Left lung (tissue), 10 donors: ENCODE data around the gene CEACAM16. TPM values are rescaled to one million over a fixed set of nuclear protein-coding genes. Genes with fewer than 3 reads are reported as not detected.

Experiments
- ATAC-seq: fragments of 200-7000 bp; cut with Tn5 transposase; one replicate; pipeline ENCODE4 v1.9.1; 2020; ENCODE audit warnings: moderate library complexity
- DNase-seq, 4 donors: peaks; one replicate each; pipeline ENCODE4 v3.0.0-alpha.2; 2013 to 2020
- H3K27ac ChIP-seq, 2 donors: fragments of 200-600 bp; sonication (generic) in 1 of 2; one replicate each; pipeline versions ENCODE4 v1.5.0 to v1.8.0; 2020 to 2021
- H3K27me3 ChIP-seq, 2 donors: fragments of 200-600 bp; sonication (generic) in 1 of 2; one replicate each; pipeline versions ENCODE4 v1.5.0 to v1.8.0; 2020 to 2021
- H3K36me3 ChIP-seq, 2 donors: fragments of 200-600 bp; sonication (generic) in 1 of 2; one replicate each; pipeline versions ENCODE4 v1.5.0 to v1.8.0; 2020 to 2021
- H3K4me1 ChIP-seq, 2 donors: fragments of 200-600 bp; one replicate each; pipeline ENCODE4 v1.8.0; 2021
- H3K4me3 ChIP-seq, 2 donors: fragments of 200-600 bp; sonication (generic) in 1 of 2; one replicate each; pipeline versions ENCODE4 v1.5.0 to v1.8.0; 2020 to 2021; ENCODE audit warnings: mild to moderate bottlenecking in 1 of 2
- H3K9me3 ChIP-seq, 2 donors: fragments of 200-600 bp; sonication (generic) in 1 of 2; one replicate each; pipeline versions ENCODE4 v1.5.0 to v1.8.0; 2020 to 2021
- intact Hi-C, 2 donors: fragments of 100-400 bp; cut with DNase I; formaldehyde crosslinking; loops; one replicate each; pipeline versions ENCODE4 v1.11.2 to v1.14.2; 2022
- microRNA-seq, 2 donors: library from miRNA; unstranded; fragments of <30 nt; microRNA quantifications; one replicate each; pipeline ENCODE4, GENCODE V29; 2019
- polyA plus RNA-seq, 6 donors: library from polyadenylated mRNA; unstranded; fragments of 120-200 nt; gene quantifications; one replicate each; pipeline ENCODE4 v1.2.1, GENCODE V29; 2013; ENCODE audit not compliant: insufficient read length in 6 of 6
- total RNA-seq, 2 donors: library from RNA; stranded (reverse); fragmentation: NEBNext Ultra II Directional; extraction: Animal tissue kit (Norgen Biotek cat#: 25700); gene quantifications; one replicate each; pipeline ENCODE4 v1.2.1, GENCODE V29; 2021
- TF ChIP-seq, protein P1 (sequence below), 2 donors: fragments of 200-600 bp; sonication (generic) in 1 of 2; IDR thresholded peaks; one replicate each; pipeline versions ENCODE4 v1.5.0 to v1.8.0; 2021; ENCODE audit warnings: antibody characterized with exemption in 2 of 2
- donor health status: DM: no; HTN: yes; CAD: no.
- donor health status: DM: no; HTN: no; CAD: no.

The CEACAM16 gene
- total and polyA plus RNA-seq, 8 donors, result 0.20 TPM; not detected in 7

GRCh38 chr19:44758596-44758995, 59.6 kb downstream of the CEACAM16 start:
- peak overlapping the region; percentile 11 to 39 for H3K4me3 ChIP-seq
- H3K4me1 ChIP-seq, result peaks cover 43 to 89% of the 10 kb centered on the region in 2 donors
- H3K27ac ChIP-seq, result peak overlapping the region; percentile 70 to 96
- peaks cover 3 to 67% of the 10 kb centered on the region in 2 donors for H3K36me3 ChIP-seq
- intact Hi-C loops, result no loop called here
- TF ChIP-seq, protein P1, sequence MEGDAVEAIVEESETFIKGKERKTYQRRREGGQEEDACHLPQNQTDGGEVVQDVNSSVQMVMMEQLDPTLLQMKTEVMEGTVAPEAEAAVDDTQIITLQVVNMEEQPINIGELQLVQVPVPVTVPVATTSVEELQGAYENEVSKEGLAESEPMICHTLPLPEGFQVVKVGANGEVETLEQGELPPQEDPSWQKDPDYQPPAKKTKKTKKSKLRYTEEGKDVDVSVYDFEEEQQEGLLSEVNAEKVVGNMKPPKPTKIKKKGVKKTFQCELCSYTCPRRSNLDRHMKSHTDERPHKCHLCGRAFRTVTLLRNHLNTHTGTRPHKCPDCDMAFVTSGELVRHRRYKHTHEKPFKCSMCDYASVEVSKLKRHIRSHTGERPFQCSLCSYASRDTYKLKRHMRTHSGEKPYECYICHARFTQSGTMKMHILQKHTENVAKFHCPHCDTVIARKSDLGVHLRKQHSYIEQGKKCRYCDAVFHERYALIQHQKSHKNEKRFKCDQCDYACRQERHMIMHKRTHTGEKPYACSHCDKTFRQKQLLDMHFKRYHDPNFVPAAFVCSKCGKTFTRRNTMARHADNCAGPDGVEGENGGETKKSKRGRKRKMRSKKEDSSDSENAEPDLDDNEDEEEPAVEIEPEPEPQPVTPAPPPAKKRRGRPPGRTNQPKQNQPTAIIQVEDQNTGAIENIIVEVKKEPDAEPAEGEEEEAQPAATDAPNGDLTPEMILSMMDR (IDR thresholded peaks at IDR 0.05), result no peak
- no peaks in the 10 kb centered on the region for H3K27me3 ChIP-seq
- no peak for DNase-seq
- ATAC-seq, result no peak
- no peaks in the 10 kb centered on the region for H3K9me3 ChIP-seq

GRCh38 chr19:44759083-44759804, 60.3 kb downstream of the CEACAM16 start:
- Histone ChIP-seq H3K4me1 (peaks cover 39 to 95% of the 10 kb centered on the region in 2 donors), H3K27me3 (no peaks in the 10 kb centered on the region), H3K36me3 (peaks cover 3 to 67% of the 10 kb centered on the region in 2 donors), H3K27ac (peak overlapping the region in 1 of 2 donors; percentile 96), H3K4me3 (no peak overlapping the region), H3K9me3 (no peaks in the 10 kb centered on the region)
- TF ChIP-seq, protein P1 (IDR thresholded peaks at IDR 0.05), result no peak
- intact Hi-C loops, result no loop called here
- peak in 1 of 4 donors; percentile 47 for DNase-seq
- no peak for ATAC-seq

Small RNAs within 50 kb of the gene (microRNA-seq; reads per million reads assigned to microRNA genes)
- gene MIR4531 (0 reads per million in 2 donors), gene MIR8085 (0 to 0.14 reads per million in 2 donors)

Other genes with a start within 250 kb of the CEACAM16 start
- gene ZNF180, start 198.6 kb upstream of the CEACAM16 start, total RNA-seq, result 1 to 10 TPM; 6.0 to 7.7 TPM
- 10 to 100 TPM; 14.5 to 16.6 (median 15.8) TPM for gene ZNF180, start 198.6 kb upstream of the CEACAM16 start, polyA plus RNA-seq
- gene CEACAM20, start 169.5 kb upstream of the CEACAM16 start, total RNA-seq, result not detected
- gene CEACAM20, start 169.5 kb upstream of the CEACAM16 start, polyA plus RNA-seq, result not detected
- not detected for gene IGSF23, start 85.6 kb upstream of the CEACAM16 start, total RNA-seq
- under 1 TPM in 2 of 6 donors, not detected in 4; 0.17 to 0.18 TPM for gene IGSF23, start 85.6 kb upstream of the CEACAM16 start, polyA plus RNA-seq
- 10 to 100 TPM; 46.3 to 67.9 TPM for gene PVR, start 55.2 kb upstream of the CEACAM16 start, total RNA-seq
- gene PVR, start 55.2 kb upstream of the CEACAM16 start, polyA plus RNA-seq, result 10 to 100 TPM; 22.5 to 29.3 (median 27.6) TPM
- 1 to 10 TPM; 4.1 to 5.4 TPM for gene CEACAM19, start 27.7 kb upstream of the CEACAM16 start, total RNA-seq
- 10 to 100 TPM; 12.8 to 21.9 (median 15.9) TPM for gene CEACAM19, start 27.7 kb upstream of the CEACAM16 start, polyA plus RNA-seq
- gene BCL3, start 49.6 kb downstream of the CEACAM16 start, total RNA-seq, result 10 to 100 TPM; 48.2 to 79.9 TPM
- 10 to 100 TPM in 5 of 6 donors, 1 to 10 TPM in 1; 7.3 to 16.6 (median 12.9) TPM for gene BCL3, start 49.6 kb downstream of the CEACAM16 start, polyA plus RNA-seq
- gene CBLC, start 78.7 kb downstream of the CEACAM16 start, total RNA-seq, result 1 to 10 TPM; 5.2 to 6.1 TPM
- 1 to 10 TPM; 3.1 to 5.7 (median 3.8) TPM for gene CBLC, start 78.7 kb downstream of the CEACAM16 start, polyA plus RNA-seq
- gene BCAM, start 110.0 kb downstream of the CEACAM16 start, total RNA-seq, result 100 to 1,000 TPM; 110 to 389 TPM
- gene BCAM, start 110.0 kb downstream of the CEACAM16 start, polyA plus RNA-seq, result 100 to 1,000 TPM; 143 to 235 (median 163) TPM
- 100 to 1,000 TPM in 1 of 2 donors, 10 to 100 TPM in 1; 86.7 to 145 TPM for gene NECTIN2, start 147.1 kb downstream of the CEACAM16 start, total RNA-seq
- gene NECTIN2, start 147.1 kb downstream of the CEACAM16 start, polyA plus RNA-seq, result 10 to 100 TPM; 66.9 to 92.1 (median 77.6) TPM
- 10 to 100 TPM; 42.0 to 79.9 TPM for gene TOMM40, start 192.1 kb downstream of the CEACAM16 start, total RNA-seq
- gene TOMM40, start 192.1 kb downstream of the CEACAM16 start, polyA plus RNA-seq, result 10 to 100 TPM; 28.8 to 48.2 (median 37.3) TPM
- 100 to 1,000 TPM; 196 to 757 TPM for gene APOE, start 206.6 kb downstream of the CEACAM16 start, total RNA-seq
- gene APOE, start 206.6 kb downstream of the CEACAM16 start, polyA plus RNA-seq, result 10 to 100 TPM; 22.6 to 45.1 (median 32.6) TPM
- gene APOC1, start 215.5 kb downstream of the CEACAM16 start, total RNA-seq, result 100 to 1,000 TPM; 248 to 569 TPM
- gene APOC1, start 215.5 kb downstream of the CEACAM16 start, polyA plus RNA-seq, result 10 to 100 TPM in 4 of 6 donors, 1 to 10 TPM in 2; 9.2 to 14.0 (median 11.3) TPM
- not detected for gene APOC4, start 243.1 kb downstream of the CEACAM16 start, total RNA-seq
- gene APOC4, start 243.1 kb downstream of the CEACAM16 start, polyA plus RNA-seq, result not detected
- 10 to 100 TPM; 20.2 to 27.6 TPM for gene APOC2, start 246.9 kb downstream of the CEACAM16 start, total RNA-seq
- gene APOC2, start 246.9 kb downstream of the CEACAM16 start, polyA plus RNA-seq, result 1 to 10 TPM in 1 of 6 donors, under 1 TPM in 3, not detected in 2; 0.24 to 1.2 (median 0.41) TPM